ENCODE measurements around the gene PRKCH. TPM values are rescaled to one million over a fixed set of nuclear protein-coding genes. Genes with fewer than 3 reads are reported as not detected.
A peak's percentile ranks its signal among the peaks of the same experiment; 100 is the strongest.

The PRKCH gene
- total RNA-seq, 1 donor from 2014 or later = 43.0 TPM

DNA sequence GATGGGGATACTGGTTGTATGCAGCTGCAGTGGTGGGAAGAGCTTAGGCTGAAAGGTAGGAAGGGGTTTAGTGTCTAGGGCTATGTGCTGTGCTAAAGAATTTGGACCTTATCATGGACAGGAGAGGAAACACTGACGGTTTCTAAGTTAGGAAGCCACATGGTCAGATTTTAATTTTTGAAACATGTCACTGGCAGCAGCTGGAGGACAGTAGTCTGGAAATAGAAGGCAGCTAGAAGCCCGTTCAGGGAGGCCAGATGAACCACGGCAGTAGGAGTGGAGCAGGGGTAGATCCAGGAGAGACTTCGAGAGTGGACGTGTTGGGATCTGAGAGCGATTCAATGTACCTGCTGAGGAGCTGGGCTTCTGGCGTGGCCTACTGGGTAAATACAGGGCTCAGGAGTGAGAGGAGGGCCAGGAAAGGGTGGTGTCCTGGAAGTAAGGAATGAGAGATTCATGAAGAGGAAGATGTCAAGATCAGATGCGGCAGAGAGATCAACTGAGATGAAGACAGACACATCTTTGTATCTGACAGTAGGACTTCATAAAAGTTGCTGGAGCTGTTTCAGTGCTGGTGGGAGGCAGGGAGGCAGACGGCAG lies 64.9 kb downstream of the PRKCH start:
- Histone ChIP-seq H3K4me3 (no peak overlapping the region), H3K4me1 (peaks cover 63% of the 10 kb centered on the region), H3K27me3 (no peaks in the 10 kb centered on the region), H3K36me3 (no peaks in the 10 kb centered on the region), H3K27ac (no peak overlapping the region), H3K9me3 (no peaks in the 10 kb centered on the region)
- TF ChIP-seq POLR2A (IDR thresholded peaks at IDR 0.05) = no peak
- TF ChIP-seq, protein P1, sequence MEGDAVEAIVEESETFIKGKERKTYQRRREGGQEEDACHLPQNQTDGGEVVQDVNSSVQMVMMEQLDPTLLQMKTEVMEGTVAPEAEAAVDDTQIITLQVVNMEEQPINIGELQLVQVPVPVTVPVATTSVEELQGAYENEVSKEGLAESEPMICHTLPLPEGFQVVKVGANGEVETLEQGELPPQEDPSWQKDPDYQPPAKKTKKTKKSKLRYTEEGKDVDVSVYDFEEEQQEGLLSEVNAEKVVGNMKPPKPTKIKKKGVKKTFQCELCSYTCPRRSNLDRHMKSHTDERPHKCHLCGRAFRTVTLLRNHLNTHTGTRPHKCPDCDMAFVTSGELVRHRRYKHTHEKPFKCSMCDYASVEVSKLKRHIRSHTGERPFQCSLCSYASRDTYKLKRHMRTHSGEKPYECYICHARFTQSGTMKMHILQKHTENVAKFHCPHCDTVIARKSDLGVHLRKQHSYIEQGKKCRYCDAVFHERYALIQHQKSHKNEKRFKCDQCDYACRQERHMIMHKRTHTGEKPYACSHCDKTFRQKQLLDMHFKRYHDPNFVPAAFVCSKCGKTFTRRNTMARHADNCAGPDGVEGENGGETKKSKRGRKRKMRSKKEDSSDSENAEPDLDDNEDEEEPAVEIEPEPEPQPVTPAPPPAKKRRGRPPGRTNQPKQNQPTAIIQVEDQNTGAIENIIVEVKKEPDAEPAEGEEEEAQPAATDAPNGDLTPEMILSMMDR (IDR thresholded peaks at IDR 0.05) = no peak
- intact Hi-C loops (cut with DNase I) = no loop called here
- DNase-seq (ENCODE audit: extremely low spot score in 2 of 2) = no peak

DNA sequence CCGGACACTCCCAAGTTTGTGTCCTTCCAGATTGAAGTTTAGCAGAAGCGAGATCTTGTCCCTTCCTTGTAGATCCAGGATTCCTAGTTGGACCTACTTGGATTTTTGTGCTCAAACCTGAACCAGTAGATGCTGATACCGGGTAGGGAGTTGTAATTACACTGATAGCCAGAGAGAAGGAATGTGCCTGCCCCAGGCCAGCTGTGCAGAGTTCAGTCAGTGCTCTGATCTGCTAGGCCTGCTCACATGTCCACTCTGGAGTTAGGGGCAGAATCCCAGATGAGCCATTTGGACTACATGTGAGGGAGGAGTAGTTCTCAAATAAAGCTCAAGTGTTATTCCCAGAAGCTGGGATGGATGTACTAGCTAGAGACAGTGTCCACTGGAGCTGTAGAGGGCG lies 65.7 kb downstream of the PRKCH start:
- Histone ChIP-seq H3K27me3 (no peaks in the 10 kb centered on the region), H3K27ac (no peak overlapping the region), H3K4me3 (no peak overlapping the region), H3K4me1 (peaks cover 56% of the 10 kb centered on the region), H3K9me3 (no peaks in the 10 kb centered on the region), H3K36me3 (no peaks in the 10 kb centered on the region)
- DNase-seq (ENCODE audit: extremely low spot score in 2 of 2) = no peak
- intact Hi-C loops (cut with DNase I) = no loop called here
- TF ChIP-seq POLR2AphosphoS5 (IDR thresholded peaks at IDR 0.05; ENCODE audit: insufficient read depth in 1 of 2, low read depth in 1 of 2) (no peak), POLR2A (IDR thresholded peaks at IDR 0.05) (no peak)
- TF ChIP-seq, protein P1 (IDR thresholded peaks at IDR 0.05) = no peak

DNA sequence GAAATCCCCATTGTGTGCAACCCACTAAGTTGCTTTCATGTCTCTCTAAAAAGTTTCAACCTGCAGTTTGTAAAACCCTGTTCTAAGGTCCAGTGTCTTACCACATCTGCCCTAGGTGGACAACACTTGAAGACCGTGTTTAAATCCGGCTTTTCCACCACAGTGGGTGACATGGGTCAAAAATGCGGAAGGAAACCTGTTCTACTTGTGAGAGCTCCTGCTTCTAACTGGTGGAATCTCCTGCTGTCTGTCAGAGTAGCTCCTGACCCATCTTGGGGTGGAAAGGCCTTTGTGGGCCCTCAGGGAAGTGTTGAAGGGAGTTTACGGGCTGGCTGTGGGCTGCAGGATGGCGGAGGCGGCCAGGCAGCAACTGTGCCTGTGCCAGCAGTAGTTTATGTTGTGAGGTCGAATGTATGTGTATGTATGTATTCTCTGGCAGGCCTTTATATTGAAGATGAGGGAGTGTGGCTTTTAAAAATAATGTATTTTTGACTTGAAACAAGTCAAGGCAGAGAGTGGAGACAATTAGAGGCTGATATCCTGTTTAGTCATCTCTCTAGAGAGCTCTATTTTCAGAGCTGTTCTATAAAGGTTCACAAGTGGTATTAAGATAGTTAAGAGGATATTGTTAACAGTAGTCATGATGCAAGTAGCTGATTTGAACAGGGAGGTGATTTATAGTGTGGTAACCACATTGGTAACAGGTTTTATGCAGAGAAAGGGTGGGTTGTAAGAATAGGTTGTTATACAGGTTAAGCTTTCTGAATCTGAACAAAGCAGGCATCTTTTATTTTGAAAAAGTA lies 67.0 kb downstream of the PRKCH start:
- no peaks in the 10 kb centered on the region for H3K36me3 ChIP-seq
- intact Hi-C loops (cut with DNase I) = no loop called here
- no peaks in the 10 kb centered on the region for H3K27me3 ChIP-seq
- H3K9me3 ChIP-seq = no peaks in the 10 kb centered on the region
- no peak overlapping the region for H3K4me3 ChIP-seq
- TF ChIP-seq, protein P1 (IDR thresholded peaks at IDR 0.05) = no peak
- peak in 1 of 2 donors; percentile 40 for TF ChIP-seq POLR2AphosphoS5 (IDR thresholded peaks at IDR 0.05; ENCODE audit: insufficient read depth in 1 of 2, low read depth in 1 of 2)
- peaks cover 52% of the 10 kb centered on the region for H3K4me1 ChIP-seq
- H3K27ac ChIP-seq = peak overlapping the region; percentile 48
- DNase-seq (ENCODE audit: extremely low spot score in 2 of 2) = no peak

DNA sequence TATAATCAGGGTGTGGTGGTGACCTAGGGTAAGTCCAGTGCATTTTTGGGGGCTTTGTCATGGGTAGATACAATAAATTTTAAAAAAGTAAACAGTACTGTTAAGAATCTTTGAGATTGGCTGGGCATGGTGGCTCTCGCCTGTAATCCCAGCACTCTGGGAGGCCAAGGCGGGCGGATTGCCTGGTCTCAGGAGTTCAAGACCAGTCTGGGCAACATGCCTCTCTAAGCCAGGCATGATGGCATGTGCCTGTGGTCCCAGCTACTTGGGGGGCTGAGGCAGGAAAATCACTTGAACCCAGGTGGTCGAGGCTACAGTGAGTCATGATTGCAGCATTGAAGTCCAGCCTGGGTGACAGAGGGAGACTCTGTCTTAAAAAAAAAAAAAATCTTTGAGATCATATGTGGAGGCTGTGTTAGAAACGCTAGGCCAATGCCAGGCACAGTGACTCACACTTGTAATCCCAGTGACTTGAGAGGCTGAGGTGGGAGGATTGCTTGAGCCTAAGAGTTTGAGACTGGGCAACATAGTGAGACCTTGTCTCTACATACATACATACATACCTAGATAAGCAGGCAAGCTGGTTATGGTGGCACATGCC lies 67.7 kb downstream of the PRKCH start:
- Histone ChIP-seq H3K4me3 (no peak overlapping the region), H3K9me3 (no peaks in the 10 kb centered on the region), H3K36me3 (no peaks in the 10 kb centered on the region), H3K27me3 (no peaks in the 10 kb centered on the region), H3K27ac (peak overlapping the region; percentile 48), H3K4me1 (peaks cover 52% of the 10 kb centered on the region)
- intact Hi-C loops (cut with DNase I) = no loop called here
- TF ChIP-seq POLR2A (IDR thresholded peaks at IDR 0.05) = no peak
- peak in 1 of 2 donors; percentile 3 for TF ChIP-seq POLR2AphosphoS5 (IDR thresholded peaks at IDR 0.05; ENCODE audit: insufficient read depth in 1 of 2, low read depth in 1 of 2)
- TF ChIP-seq, protein P1 (IDR thresholded peaks at IDR 0.05) = no peak
- DNase-seq (ENCODE audit: extremely low spot score in 2 of 2) = no peak

DNA sequence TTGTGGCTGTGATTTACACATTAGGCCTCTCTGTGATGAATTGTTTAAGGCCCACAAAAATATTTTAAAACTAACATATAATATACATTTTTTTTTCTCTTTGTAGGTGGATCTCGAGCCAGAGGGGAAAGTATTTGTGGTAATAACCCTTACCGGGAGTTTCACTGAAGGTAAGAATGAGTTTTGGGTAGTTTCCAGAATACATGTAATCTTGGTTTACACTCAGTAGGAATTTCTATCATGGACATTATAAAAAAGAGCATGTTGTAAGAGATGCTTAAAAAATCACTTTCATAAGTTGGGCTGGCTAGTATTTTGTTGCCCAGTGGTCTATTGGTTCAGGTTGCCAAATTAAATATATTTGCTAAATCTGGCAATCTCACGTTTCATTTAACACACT lies 69.7 kb downstream of the PRKCH start:
- H3K4me1 ChIP-seq = peaks cover 44% of the 10 kb centered on the region

More for the DNA sequence above, 69.7 kb downstream of the PRKCH start:
- no peaks in the 10 kb centered on the region for H3K27me3 ChIP-seq
- no peak overlapping the region for H3K27ac ChIP-seq
- H3K4me3 ChIP-seq = no peak overlapping the region
- H3K36me3 ChIP-seq = no peaks in the 10 kb centered on the region
- H3K9me3 ChIP-seq = no peaks in the 10 kb centered on the region
- intact Hi-C loops (cut with DNase I) = no loop called here
- TF ChIP-seq POLR2A (IDR thresholded peaks at IDR 0.05) (no peak), POLR2AphosphoS5 (IDR thresholded peaks at IDR 0.05; ENCODE audit: insufficient read depth in 1 of 2, low read depth in 1 of 2) (no peak)
- TF ChIP-seq, protein P1 (IDR thresholded peaks at IDR 0.05) = no peak
- DNase-seq (ENCODE audit: extremely low spot score in 2 of 2) = no peak
